ENCODE data around the gene PTBP3. TPM values are rescaled to one million over a fixed set of nuclear protein-coding genes. Genes with fewer than 3 reads are reported as not detected.
"Not testable (repeated sequence)": the region's sequence is repeated elsewhere in the genome, so short reads cannot be mapped to it uniquely, and the experiment has no call there.

Gene PTBP3
- total and polyA plus RNA-seq, 2 donors: 26.7 to 32.8 TPM

- H3K36me3 ChIP-seq (ENCODE audit: control insufficient read depth in 2 of 2, insufficient read depth in 2 of 2, low read length in 1 of 2): no peaks in the 10 kb centered on the region
- no peaks in the 10 kb centered on the region for H3K27me3 ChIP-seq (ENCODE audit: control insufficient read depth in 2 of 2, insufficient read depth in 1 of 2, low read length in 1 of 2)
- no peaks in the 10 kb centered on the region for H3K9me3 ChIP-seq (ENCODE audit: control insufficient read depth in 2 of 2, insufficient read depth in 1 of 2, low read length in 1 of 2)
- H3K27ac ChIP-seq (ENCODE audit: low read depth in 1 of 2, low read length in 1 of 2): peak overlapping the region in 1 of 2 donors; percentile 94
- H3K4me3 ChIP-seq (ENCODE audit: low read length in 2 of 2): peak overlapping the region; percentile 90 to 93
- peaks cover 14 to 21% of the 10 kb centered on the region in 2 donors for H3K4me1 ChIP-seq (ENCODE audit: control insufficient read depth in 2 of 2, insufficient read depth in 2 of 2, low read length in 2 of 2)
- WGBS: 30% methylated on average over 27 of the region's 27 CpGs
- DNase-seq (ENCODE audit: low read depth in 6 of 9, low spot score in 9 of 9): no peak
These were observed 45.1 kb upstream of the PTBP3 start for GRCh38 chr9:112378328-112379176.

GRCh38 chr9:112377684-112378327 lies 44.4 kb upstream of the PTBP3 start:
- Histone ChIP-seq H3K36me3 (ENCODE audit: control insufficient read depth in 2 of 2, insufficient read depth in 2 of 2, low read length in 1 of 2) (no peaks in the 10 kb centered on the region), H3K4me3 (ENCODE audit: low read length in 2 of 2) (peak overlapping the region in 1 of 2 donors; percentile 1), H3K9me3 (ENCODE audit: control insufficient read depth in 2 of 2, insufficient read depth in 1 of 2, low read length in 1 of 2) (no peaks in the 10 kb centered on the region), H3K4me1 (ENCODE audit: control insufficient read depth in 2 of 2, insufficient read depth in 2 of 2, low read length in 2 of 2) (peaks cover 14 to 21% of the 10 kb centered on the region in 2 donors), H3K27me3 (ENCODE audit: control insufficient read depth in 2 of 2, insufficient read depth in 1 of 2, low read length in 1 of 2) (no peaks in the 10 kb centered on the region), H3K27ac (ENCODE audit: low read depth in 1 of 2, low read length in 1 of 2) (no peak overlapping the region)
- no peak for DNase-seq (ENCODE audit: low read depth in 6 of 9, low spot score in 9 of 9)
- WGBS: 99% methylated on average over 1 of the region's 1 CpG

- no peaks in the 10 kb centered on the region for H3K36me3 ChIP-seq (ENCODE audit: control insufficient read depth in 2 of 2, insufficient read depth in 2 of 2, low read length in 1 of 2)
- no peaks in the 10 kb centered on the region for H3K27me3 ChIP-seq (ENCODE audit: control insufficient read depth in 2 of 2, insufficient read depth in 1 of 2, low read length in 1 of 2)
- peak in 4 of 9 donors; percentile 25 to 50 (median 32) for DNase-seq (ENCODE audit: low read depth in 6 of 9, low spot score in 9 of 9)
- no peak overlapping the region for H3K27ac ChIP-seq (ENCODE audit: low read depth in 1 of 2, low read length in 1 of 2)
- H3K4me1 ChIP-seq (ENCODE audit: control insufficient read depth in 2 of 2, insufficient read depth in 2 of 2, low read length in 2 of 2): peaks cover 14 to 21% of the 10 kb centered on the region in 2 donors
- H3K9me3 ChIP-seq (ENCODE audit: control insufficient read depth in 2 of 2, insufficient read depth in 1 of 2, low read length in 1 of 2): no peaks in the 10 kb centered on the region
- 3% methylated on average over 2 of the region's 2 CpGs for WGBS
- no peak overlapping the region for H3K4me3 ChIP-seq (ENCODE audit: low read length in 2 of 2)
These were observed 43.7 kb upstream of the PTBP3 start for GRCh38 chr9:112377087-112377486.

GRCh38 chr9:112375361-112375760 lies 41.9 kb upstream of the PTBP3 start:
- 96% methylated on average over 5 of the region's 5 CpGs for WGBS
- Histone ChIP-seq H3K36me3 (ENCODE audit: control insufficient read depth in 2 of 2, insufficient read depth in 2 of 2, low read length in 1 of 2) (no peaks in the 10 kb centered on the region), H3K4me3 (ENCODE audit: low read length in 2 of 2) (no peak overlapping the region), H3K27me3 (ENCODE audit: control insufficient read depth in 2 of 2, insufficient read depth in 1 of 2, low read length in 1 of 2) (no peaks in the 10 kb centered on the region), H3K9me3 (ENCODE audit: control insufficient read depth in 2 of 2, insufficient read depth in 1 of 2, low read length in 1 of 2) (no peaks in the 10 kb centered on the region), H3K27ac (ENCODE audit: low read depth in 1 of 2, low read length in 1 of 2) (no peak overlapping the region), H3K4me1 (ENCODE audit: control insufficient read depth in 2 of 2, insufficient read depth in 2 of 2, low read length in 2 of 2) (peaks cover 11 to 14% of the 10 kb centered on the region in 2 donors)
- DNase-seq (ENCODE audit: low read depth in 6 of 9, low spot score in 9 of 9): no peak

GRCh38 chr9:112374232-112374631 lies 40.8 kb upstream of the PTBP3 start:
- not testable (repeated sequence) for H3K4me3 ChIP-seq (ENCODE audit: low read length in 2 of 2); H3K36me3 ChIP-seq (ENCODE audit: control insufficient read depth in 2 of 2, insufficient read depth in 2 of 2, low read length in 1 of 2); H3K27ac ChIP-seq (ENCODE audit: low read depth in 1 of 2, low read length in 1 of 2); H3K27me3 ChIP-seq (ENCODE audit: control insufficient read depth in 2 of 2, insufficient read depth in 1 of 2, low read length in 1 of 2); H3K9me3 ChIP-seq (ENCODE audit: control insufficient read depth in 2 of 2, insufficient read depth in 1 of 2, low read length in 1 of 2); DNase-seq (ENCODE audit: low read depth in 6 of 9, low spot score in 9 of 9)
- 96% methylated on average over 2 of the region's 2 CpGs for WGBS
- H3K4me1 ChIP-seq (ENCODE audit: control insufficient read depth in 2 of 2, insufficient read depth in 2 of 2, low read length in 2 of 2): peaks cover 11 to 14% of the 10 kb centered on the region in 2 donors

GRCh38 chr9:112373666-112374065 lies 40.2 kb upstream of the PTBP3 start:
- not testable (repeated sequence) for H3K27me3 ChIP-seq (ENCODE audit: control insufficient read depth in 2 of 2, insufficient read depth in 1 of 2, low read length in 1 of 2); H3K4me3 ChIP-seq (ENCODE audit: low read length in 2 of 2); H3K36me3 ChIP-seq (ENCODE audit: control insufficient read depth in 2 of 2, insufficient read depth in 2 of 2, low read length in 1 of 2); H3K9me3 ChIP-seq (ENCODE audit: control insufficient read depth in 2 of 2, insufficient read depth in 1 of 2, low read length in 1 of 2); H3K27ac ChIP-seq (ENCODE audit: low read depth in 1 of 2, low read length in 1 of 2); DNase-seq (ENCODE audit: low read depth in 6 of 9, low spot score in 9 of 9)
- WGBS: 92% methylated on average over 2 of the region's 2 CpGs
- peaks cover 7 to 14% of the 10 kb centered on the region in 2 donors for H3K4me1 ChIP-seq (ENCODE audit: control insufficient read depth in 2 of 2, insufficient read depth in 2 of 2, low read length in 2 of 2)

GRCh38 chr9:112371060-112371459 lies 37.6 kb upstream of the PTBP3 start:
- 0% methylated on average over 1 of the region's 1 CpG for WGBS
- no peak for DNase-seq (ENCODE audit: low read depth in 6 of 9, low spot score in 9 of 9)
- H3K27ac ChIP-seq (ENCODE audit: low read depth in 1 of 2, low read length in 1 of 2): no peak overlapping the region
- no peak overlapping the region for H3K4me3 ChIP-seq (ENCODE audit: low read length in 2 of 2)
- peaks cover 0 to 14% of the 10 kb centered on the region in 2 donors for H3K9me3 ChIP-seq (ENCODE audit: control insufficient read depth in 2 of 2, insufficient read depth in 1 of 2, low read length in 1 of 2)
- H3K36me3 ChIP-seq (ENCODE audit: control insufficient read depth in 2 of 2, insufficient read depth in 2 of 2, low read length in 1 of 2): no peaks in the 10 kb centered on the region
- H3K27me3 ChIP-seq (ENCODE audit: control insufficient read depth in 2 of 2, insufficient read depth in 1 of 2, low read length in 1 of 2): no peaks in the 10 kb centered on the region
- no peaks in the 10 kb centered on the region for H3K4me1 ChIP-seq (ENCODE audit: control insufficient read depth in 2 of 2, insufficient read depth in 2 of 2, low read length in 2 of 2)

GRCh38 chr9:112369817-112370216 lies 36.4 kb upstream of the PTBP3 start:
- Histone ChIP-seq H3K4me3 (ENCODE audit: low read length in 2 of 2) (no peak overlapping the region), H3K27me3 (ENCODE audit: control insufficient read depth in 2 of 2, insufficient read depth in 1 of 2, low read length in 1 of 2) (no peaks in the 10 kb centered on the region), H3K36me3 (ENCODE audit: control insufficient read depth in 2 of 2, insufficient read depth in 2 of 2, low read length in 1 of 2) (no peaks in the 10 kb centered on the region), H3K4me1 (ENCODE audit: control insufficient read depth in 2 of 2, insufficient read depth in 2 of 2, low read length in 2 of 2) (no peaks in the 10 kb centered on the region), H3K27ac (ENCODE audit: low read depth in 1 of 2, low read length in 1 of 2) (no peak overlapping the region), H3K9me3 (ENCODE audit: control insufficient read depth in 2 of 2, insufficient read depth in 1 of 2, low read length in 1 of 2) (peaks cover 0 to 15% of the 10 kb centered on the region in 2 donors)
- DNase-seq (ENCODE audit: low read depth in 6 of 9, low spot score in 9 of 9): no peak
- 100% methylated on average over 1 of the region's 1 CpG for WGBS

- H3K4me1 ChIP-seq (ENCODE audit: control insufficient read depth in 2 of 2, insufficient read depth in 2 of 2, low read length in 2 of 2): no peaks in the 10 kb centered on the region
- no peak overlapping the region for H3K27ac ChIP-seq (ENCODE audit: low read depth in 1 of 2, low read length in 1 of 2)
- DNase-seq (ENCODE audit: low read depth in 6 of 9, low spot score in 9 of 9): no peak
- no peaks in the 10 kb centered on the region for H3K36me3 ChIP-seq (ENCODE audit: control insufficient read depth in 2 of 2, insufficient read depth in 2 of 2, low read length in 1 of 2)
- peaks cover 0 to 17% of the 10 kb centered on the region in 2 donors for H3K9me3 ChIP-seq (ENCODE audit: control insufficient read depth in 2 of 2, insufficient read depth in 1 of 2, low read length in 1 of 2)
- H3K27me3 ChIP-seq (ENCODE audit: control insufficient read depth in 2 of 2, insufficient read depth in 1 of 2, low read length in 1 of 2): no peaks in the 10 kb centered on the region
- no peak overlapping the region for H3K4me3 ChIP-seq (ENCODE audit: low read length in 2 of 2)
These were observed 34.0 kb upstream of the PTBP3 start for GRCh38 chr9:112367465-112367864.
